H54 (cell line): ENCODE data around the gene MIEF2.
"Not testable (repeated sequence)": the region's sequence is repeated elsewhere in the genome, so short reads cannot be mapped to it uniquely, and the experiment has no call there.

Source experiments
- DNase-seq: peaks from one replicate; pipeline ENCODE4 v3.0.0; 2011; ENCODE audit warnings: low spot score, mixed read lengths; ENCODE audit not compliant: insufficient read length
- FAIRE-seq: peaks from 3 replicates; lab custom pipeline; 2011; peaks lifted over from hg19 to GRCh38; lab: Jason Lieb, UNC
- POLR2A ChIP-seq: IDR thresholded peaks from 2 replicates; pipeline ENCODE4 v1.6.1; 2011; ENCODE audit warnings: low read depth, mild to moderate bottlenecking, low read length

The MIEF2 gene

GRCh38 chr17:18260332-18261145, at the start of gene MIEF2:
Gene MIEF2 (plus strand): TSS chr17:18260662. CDS start chr17:18262721, 2,059 bp downstream.
- peak; percentile 49; the same call in 1 of the 2 replicates for TF ChIP-seq POLR2A
- FAIRE-seq, result peak; percentile 60

GRCh38 chr17:18213666-18214270, 46.7 kb upstream of the MIEF2 start:
- no peak for DNase-seq
- no peak for FAIRE-seq
- TF ChIP-seq POLR2A, result no peak

More at GRCh38 chr17:18260332-18261145, at the start of gene MIEF2:
- peak; percentile 100 for DNase-seq

GRCh38 chr17:18216906-18217305, 43.6 kb upstream of the MIEF2 start:
- not testable (repeated sequence) for DNase-seq, FAIRE-seq

GRCh38 chr17:18217412-18218015, 42.9 kb upstream of the MIEF2 start:
- TF ChIP-seq POLR2A, result no peak
- FAIRE-seq (no peak), DNase-seq (peak; percentile 94)

- DNase-seq (no peak), FAIRE-seq (peak; percentile 55)
- no peak for TF ChIP-seq POLR2A
These were observed 41.6 kb upstream of the MIEF2 start for GRCh38 chr17:18218756-18219415.

- FAIRE-seq (no peak), DNase-seq (no peak)
- TF ChIP-seq POLR2A, result no peak
These were observed 36.4 kb upstream of the MIEF2 start for GRCh38 chr17:18224053-18224386.

GRCh38 chr17:18224387-18225120, 35.9 kb upstream of the MIEF2 start:
- DNase-seq, result no peak
- no peak for FAIRE-seq
- TF ChIP-seq POLR2A, result no peak

- FAIRE-seq (no peak), DNase-seq (peak; percentile 100)
- TF ChIP-seq POLR2A, result no peak
These were observed 35.3 kb upstream of the MIEF2 start, which contains the start of gene LLGL1 for GRCh38 chr17:18225121-18225641. Gene LLGL1 (plus strand): TSS chr17:18225635. CDS start chr17:18225683, 48 bp downstream.

GRCh38 chr17:18225642-18226283, 34.7 kb upstream of the MIEF2 start:
- peak; percentile 70 for TF ChIP-seq POLR2A
- DNase-seq, result peak; percentile 73

GRCh38 chr17:18226284-18226945, 34.0 kb upstream of the MIEF2 start:
- DNase-seq (no peak), FAIRE-seq (no peak)
- no peak for TF ChIP-seq POLR2A

More at GRCh38 chr17:18225642-18226283, 34.7 kb upstream of the MIEF2 start:
- FAIRE-seq, result no peak

- no peak for TF ChIP-seq POLR2A
- DNase-seq (no peak), FAIRE-seq (no peak)
These were observed 32.8 kb upstream of the MIEF2 start for GRCh38 chr17:18227635-18228034.

GRCh38 chr17:18228176-18228682, 32.2 kb upstream of the MIEF2 start:
- TF ChIP-seq POLR2A, result no peak
- DNase-seq (no peak), FAIRE-seq (no peak)
